NCI-H1048 (cell line): ENCODE results near the gene DCAF11.
"Not testable (repeated sequence)": the region's sequence is repeated elsewhere in the genome, so short reads cannot be mapped to it uniquely, and the experiment has no call there.

Experiments used
- DNase-seq: peaks from one replicate; lab custom pipeline; 2025; lab: John Stamatoyannopoulos, UW

DCAF11 gene

DNA sequence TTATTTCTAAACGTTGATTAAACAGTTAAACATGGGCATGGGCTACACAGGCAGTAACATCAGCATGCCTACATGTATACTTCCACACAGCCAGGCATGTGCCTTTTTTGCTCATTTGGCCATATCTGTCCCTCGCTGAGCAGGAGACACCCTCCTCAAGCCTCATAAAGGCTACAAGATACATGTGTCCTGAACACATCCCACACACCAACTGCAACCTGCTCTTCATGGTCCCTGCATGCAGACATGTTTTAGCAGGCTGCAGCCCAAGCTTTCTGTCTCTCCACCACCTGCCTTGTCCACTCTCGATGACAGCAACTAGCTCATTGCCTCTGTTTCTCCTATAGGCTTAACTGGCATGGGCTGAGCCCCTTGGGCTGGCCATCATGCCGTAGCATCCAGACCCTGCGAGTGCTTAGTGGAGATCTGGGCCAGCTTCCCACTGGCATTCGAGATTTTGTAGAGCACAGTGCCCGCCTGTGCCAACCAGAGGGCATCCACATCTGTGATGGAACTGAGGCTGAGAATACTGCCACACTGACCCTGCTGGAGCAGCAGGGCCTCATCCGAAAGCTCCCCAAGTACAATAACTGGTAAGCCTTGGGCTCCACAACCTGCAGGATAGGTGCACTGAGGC is 17.9 kb upstream of the DCAF11 start:
- no peak for DNase-seq

DNA sequence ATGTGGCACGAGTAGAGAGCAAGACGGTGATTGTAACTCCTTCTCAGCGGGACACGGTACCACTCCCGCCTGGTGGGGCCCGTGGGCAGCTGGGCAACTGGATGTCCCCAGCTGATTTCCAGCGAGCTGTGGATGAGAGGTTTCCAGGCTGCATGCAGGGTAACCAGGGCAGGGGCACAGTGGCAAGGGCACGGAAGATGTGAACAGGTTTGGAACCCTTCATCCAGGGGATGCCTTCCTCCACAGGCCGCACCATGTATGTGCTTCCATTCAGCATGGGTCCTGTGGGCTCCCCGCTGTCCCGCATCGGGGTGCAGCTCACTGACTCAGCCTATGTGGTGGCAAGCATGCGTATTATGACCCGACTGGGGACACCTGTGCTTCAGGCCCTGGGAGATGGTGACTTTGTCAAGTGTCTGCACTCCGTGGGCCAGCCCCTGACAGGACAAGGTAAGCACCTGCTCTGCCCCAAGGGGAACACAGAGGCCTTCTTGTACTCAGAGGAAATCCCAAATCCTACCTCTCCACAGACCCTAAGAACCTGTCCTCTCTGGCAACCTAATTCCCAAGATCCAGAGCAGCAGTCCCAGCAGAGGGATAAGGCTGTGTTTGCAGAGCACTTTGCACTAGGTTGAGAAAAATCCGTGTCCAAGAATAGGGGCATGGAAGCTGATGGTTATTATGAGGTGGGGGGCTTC is 16.2 kb upstream of the DCAF11 start:
- no peak for DNase-seq

GRCh38 chr14:24098927-24099813 is 15.4 kb upstream of the DCAF11 start:
- no peak for DNase-seq

GRCh38 chr14:24100197-24100981 is 14.2 kb upstream of the DCAF11 start:
- no peak for DNase-seq

DNA sequence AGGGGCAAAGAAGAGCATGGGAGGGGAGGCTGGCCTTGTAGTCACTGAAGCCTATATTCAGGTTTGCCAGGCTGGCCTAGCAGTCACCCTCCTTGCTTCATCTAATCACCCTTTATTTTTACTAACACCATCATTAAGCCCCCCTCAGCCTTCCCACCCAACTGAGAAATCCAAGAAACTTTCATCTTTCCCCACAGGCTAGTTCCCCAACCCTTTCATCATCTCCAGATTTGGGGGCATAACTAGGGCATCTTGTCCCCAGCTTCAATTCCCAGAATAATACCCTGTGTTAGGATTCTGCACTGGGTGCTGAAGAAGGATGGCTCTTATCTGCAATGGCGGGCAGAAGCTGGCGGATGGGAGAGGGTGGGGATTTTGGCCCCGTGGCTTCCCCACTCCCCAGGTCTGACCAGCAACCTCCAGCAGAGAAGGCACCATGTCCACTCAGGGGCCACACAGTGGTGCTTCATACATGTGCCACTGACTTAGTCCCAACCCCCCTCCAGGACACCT is 13.5 kb upstream of the DCAF11 start:
- DNase-seq = no peak

- DNase-seq = no peak
Observed at GRCh38 chr14:24102357-24103048, 12.1 kb upstream of the DCAF11 start.

DNA sequence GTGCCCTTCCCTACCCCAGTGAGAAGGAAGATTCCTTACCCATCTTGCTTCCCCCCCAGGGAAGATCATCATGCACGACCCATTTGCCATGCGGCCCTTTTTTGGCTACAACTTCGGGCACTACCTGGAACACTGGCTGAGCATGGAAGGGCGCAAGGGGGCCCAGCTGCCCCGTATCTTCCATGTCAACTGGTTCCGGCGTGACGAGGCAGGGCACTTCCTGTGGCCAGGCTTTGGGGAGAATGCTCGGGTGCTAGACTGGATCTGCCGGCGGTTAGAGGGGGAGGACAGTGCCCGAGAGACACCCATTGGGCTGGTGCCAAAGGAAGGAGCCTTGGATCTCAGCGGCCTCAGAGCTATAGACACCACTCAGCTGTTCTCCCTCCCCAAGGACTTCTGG is 11.1 kb upstream of the DCAF11 start:
- DNase-seq = no peak

GRCh38 chr14:24105609-24106239 is 8.9 kb upstream of the DCAF11 start:
- not testable (repeated sequence) for DNase-seq

DNA sequence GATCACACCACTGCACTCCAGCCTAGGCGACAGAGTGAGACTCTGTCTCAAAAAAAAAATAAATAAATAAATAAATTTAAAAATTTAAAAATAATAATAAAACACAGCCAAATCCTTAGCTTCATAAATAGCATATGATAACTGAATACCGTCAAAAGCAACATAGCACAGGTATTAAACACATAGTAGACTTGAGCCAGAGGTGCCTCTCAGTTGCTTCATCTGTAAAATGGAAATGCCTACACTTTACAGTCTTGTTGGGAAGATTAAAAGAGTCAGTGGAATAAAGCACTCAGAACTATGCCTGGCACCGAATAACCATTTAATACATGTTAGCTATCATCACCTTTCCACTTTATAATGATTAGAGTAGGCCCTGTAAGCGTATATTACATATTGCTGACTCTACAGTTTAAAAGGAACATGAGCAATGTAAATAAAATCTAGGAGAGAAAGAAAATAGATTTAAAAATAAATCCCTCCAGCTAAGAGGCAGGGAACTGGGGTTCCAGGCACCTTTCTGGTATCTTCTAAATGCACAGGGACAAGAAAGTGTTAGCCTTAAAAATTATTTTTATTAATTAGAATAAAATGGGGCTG is 7.8 kb upstream of the DCAF11 start:
- DNase-seq = no peak

- DNase-seq = no peak
Observed at GRCh38 chr14:24108336-24108874, 6.2 kb upstream of the DCAF11 start.

DNA sequence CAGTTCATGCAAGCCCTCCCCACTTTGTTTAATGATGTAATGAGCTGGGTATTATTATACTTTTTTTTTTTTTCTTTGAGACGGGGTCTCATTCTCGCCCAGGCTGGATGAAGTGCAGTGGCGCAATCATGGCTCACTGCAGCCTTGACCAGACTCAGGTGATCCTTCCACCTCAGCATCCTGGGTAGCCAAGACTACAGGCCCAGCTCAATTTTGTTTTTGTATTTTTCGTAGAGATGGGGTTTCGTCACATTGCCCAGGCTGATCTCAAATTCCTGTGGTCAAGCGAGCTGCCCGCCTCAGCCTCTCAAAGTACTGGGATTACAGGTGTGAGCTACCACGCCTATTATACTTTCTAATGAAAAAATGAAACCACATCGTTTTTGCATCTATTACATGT is 4.5 kb upstream of the DCAF11 start:
- DNase-seq = no peak

GRCh38 chr14:24110523-24110922 is 4.1 kb upstream of the DCAF11 start:
- no peak for DNase-seq

- DNase-seq = no peak
Observed at GRCh38 chr14:24113379-24113800, 1.2 kb upstream of the DCAF11 start.

GRCh38 chr14:24113801-24114531 is 611 bp upstream of the DCAF11 start:
- peak; percentile 74 for DNase-seq

DNA sequence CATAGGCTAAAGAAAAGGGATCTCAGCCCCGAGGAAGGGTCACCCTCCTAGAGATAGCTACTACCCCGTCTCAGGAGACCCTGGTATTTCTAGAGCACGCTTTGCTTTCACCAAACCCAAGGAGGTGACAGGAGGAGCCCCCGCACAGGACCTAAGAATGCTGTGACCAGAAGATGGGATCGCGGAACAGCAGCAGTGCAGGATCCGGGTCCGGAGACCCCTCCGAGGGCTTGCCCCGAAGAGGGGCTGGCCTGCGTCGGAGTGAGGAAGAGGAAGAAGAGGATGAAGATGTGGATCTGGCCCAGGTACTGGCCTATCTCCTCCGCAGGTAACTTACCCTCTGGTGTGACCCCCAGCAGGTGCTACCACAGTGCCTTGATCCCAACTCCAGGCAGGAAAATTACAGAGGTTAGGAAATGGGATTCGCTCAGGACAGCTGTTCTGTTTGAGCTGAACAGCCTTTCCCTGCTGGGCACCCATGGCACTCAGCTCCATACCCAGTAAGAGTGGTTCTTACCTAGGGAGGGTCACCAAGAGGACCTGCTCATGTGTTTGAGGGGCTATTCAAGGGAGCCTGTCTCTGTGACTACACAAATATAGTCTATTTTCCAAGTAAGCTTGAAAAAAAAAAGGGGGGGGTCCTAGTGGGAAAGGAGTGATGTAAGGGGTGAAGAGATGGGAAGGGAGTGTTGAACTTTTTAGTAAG is 998 bp downstream of the DCAF11 start:
- no peak for DNase-seq

DNA sequence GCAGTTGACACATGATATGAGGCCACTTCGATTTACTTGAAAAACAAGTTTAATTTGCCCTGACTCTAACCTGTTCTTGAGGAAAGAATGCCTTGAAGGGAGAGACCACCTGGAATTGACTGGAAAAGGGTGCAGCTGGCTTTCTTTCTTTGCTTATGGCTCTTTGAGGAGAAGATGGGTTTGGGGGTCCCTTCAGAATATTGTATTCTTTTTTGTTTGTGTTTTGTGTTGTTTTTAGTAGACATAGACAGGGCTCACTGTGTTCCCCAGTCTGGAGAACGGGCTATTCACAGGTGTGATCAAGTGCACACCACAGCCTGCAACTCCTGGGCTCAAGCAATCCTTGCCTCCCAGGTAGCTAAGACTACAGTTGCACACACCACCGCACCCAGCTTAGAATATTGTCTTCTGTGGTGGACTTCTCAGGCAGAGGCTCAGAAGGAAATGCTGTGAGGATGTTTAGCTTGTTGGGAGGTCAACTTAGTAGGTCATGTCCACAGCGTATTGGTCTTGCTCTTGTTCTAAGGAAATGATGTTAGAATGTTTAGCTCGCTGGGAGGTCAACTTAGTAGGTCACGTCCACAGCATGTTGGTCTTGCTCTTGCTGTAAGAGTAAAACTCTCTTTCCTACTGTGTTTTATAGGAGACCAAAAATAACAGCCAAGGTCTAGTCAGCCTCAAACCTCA is 1.7 kb downstream of the DCAF11 start:
- DNase-seq = no peak

GRCh38 chr14:24117179-24117578 is 2.6 kb downstream of the DCAF11 start:
- DNase-seq = no peak

DNA sequence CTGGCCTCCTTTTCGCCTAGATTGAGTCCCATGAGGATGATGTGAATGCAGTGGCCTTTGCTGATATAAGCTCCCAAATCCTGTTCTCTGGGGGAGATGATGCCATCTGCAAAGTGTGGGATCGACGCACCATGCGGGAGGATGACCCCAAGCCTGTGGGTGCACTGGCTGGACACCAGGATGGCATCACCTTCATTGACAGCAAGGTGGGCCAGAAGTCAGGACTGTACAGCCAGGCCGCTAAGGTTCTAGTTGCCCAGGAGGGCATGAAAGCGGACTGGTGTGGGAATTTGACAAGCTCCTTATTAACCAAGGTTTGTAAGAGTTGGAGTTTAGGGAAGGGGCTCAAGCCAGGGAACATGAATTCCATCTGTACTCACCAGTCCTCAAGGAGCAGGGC is 5.1 kb downstream of the DCAF11 start:
- no peak for DNase-seq
